Measurements from ENCODE around the gene LRRN2.

DNA sequence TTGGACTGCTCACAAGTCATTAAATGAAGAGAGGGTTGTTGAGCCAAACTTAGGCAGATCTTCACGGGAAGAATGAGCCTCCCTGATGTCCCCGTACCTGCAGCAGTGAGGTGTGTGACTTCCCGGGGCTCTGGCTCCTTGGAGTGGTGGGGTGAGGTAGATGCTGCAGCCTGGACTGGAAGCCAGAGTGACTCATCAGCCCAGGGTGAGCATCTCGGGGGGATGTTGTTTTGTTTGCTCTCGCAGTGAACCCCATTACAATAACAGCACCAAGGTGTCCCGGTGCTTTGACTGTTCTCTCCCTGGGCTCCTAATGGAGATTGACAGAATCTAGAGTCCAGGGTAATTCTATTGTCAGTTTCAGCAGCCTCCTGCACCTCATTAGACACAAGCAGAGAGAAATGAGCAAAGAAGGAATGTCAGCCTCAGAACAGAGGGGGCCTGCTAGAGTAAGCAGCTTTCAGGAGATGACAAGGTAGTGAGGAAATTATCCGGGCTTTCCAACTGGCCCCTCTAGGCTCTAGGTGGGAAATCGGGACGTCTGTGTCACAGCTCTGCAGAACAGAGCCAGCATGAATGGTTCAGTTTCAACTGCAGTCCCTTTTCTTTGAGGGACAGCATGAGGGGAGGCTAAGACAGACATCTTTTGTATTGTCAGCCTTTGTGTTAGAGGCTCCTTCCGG is 36.0 kb upstream of the LRRN2 start:
- TF ChIP-seq, protein P1, sequence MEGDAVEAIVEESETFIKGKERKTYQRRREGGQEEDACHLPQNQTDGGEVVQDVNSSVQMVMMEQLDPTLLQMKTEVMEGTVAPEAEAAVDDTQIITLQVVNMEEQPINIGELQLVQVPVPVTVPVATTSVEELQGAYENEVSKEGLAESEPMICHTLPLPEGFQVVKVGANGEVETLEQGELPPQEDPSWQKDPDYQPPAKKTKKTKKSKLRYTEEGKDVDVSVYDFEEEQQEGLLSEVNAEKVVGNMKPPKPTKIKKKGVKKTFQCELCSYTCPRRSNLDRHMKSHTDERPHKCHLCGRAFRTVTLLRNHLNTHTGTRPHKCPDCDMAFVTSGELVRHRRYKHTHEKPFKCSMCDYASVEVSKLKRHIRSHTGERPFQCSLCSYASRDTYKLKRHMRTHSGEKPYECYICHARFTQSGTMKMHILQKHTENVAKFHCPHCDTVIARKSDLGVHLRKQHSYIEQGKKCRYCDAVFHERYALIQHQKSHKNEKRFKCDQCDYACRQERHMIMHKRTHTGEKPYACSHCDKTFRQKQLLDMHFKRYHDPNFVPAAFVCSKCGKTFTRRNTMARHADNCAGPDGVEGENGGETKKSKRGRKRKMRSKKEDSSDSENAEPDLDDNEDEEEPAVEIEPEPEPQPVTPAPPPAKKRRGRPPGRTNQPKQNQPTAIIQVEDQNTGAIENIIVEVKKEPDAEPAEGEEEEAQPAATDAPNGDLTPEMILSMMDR (conservative IDR thresholded peaks at IDR 0.05): no peak
- no peak for TF ChIP-seq EZH2 (IDR thresholded peaks at IDR 0.05; ENCODE audit: low read depth)

All from PC-9 (cell line).